B cell (primary cell): ENCODE results near the gene YPEL4. TPM values are rescaled to one million over a fixed set of nuclear protein-coding genes. Genes with fewer than 3 reads are reported as not detected.
A peak's percentile ranks its signal among the peaks of the same experiment; 100 is the strongest.

Experiments used
- ATAC-seq: fragments of 200-7000 bp; cut with Tn5 transposase; one replicate; pipeline ENCODE4 v1.10.0; 2021; ENCODE audit warnings: low read depth, mild to moderate bottlenecking, moderate number of reproducible peaks, moderate library complexity
- CTCF ChIA-PET: fragments of 350-600 bp; sonication (Branson Sonifier 250); formaldehyde crosslinking; loops from one replicate; lab custom pipeline; 2021; ENCODE audit warnings: antibody characterized with exemption, inconsistent platforms; lab: Charles Lee
- POLR2A ChIA-PET: fragments of 350-600 bp; sonication (Branson Sonifier 250); formaldehyde crosslinking; loops from one replicate; lab custom pipeline; 2021; ENCODE audit warnings: antibody characterized with exemption; lab: Charles Lee
- DNase-seq: peaks from one replicate; pipeline ENCODE4 v3.0.0; 2013
- H2AFZ ChIP-seq: 2 replicates; pipeline ENCODE4 v1.6.1; 2012; ENCODE audit warnings: mild to moderate bottlenecking, low read depth, low read length; ENCODE audit not compliant: insufficient read depth, poor library complexity, severe bottlenecking
- H3K27ac ChIP-seq, 2 donors: 1 replicate in 1 of 2; 2 replicates in 1 of 2; pipeline ENCODE4 v1.5.1; 2012 to 2013; ENCODE audit warnings: low read length in 2 of 2, mild to moderate bottlenecking in 2 of 2, moderate library complexity in 1 of 2
- H3K27me3 ChIP-seq, 4 experiments: fragments of 200-600 bp in 1 of 4; sonication (generic) in 1 of 4; replicated peaks in 1 of 4; 1 replicate in 2 of 4; 2 replicates in 2 of 4; pipeline versions ENCODE4 v1.6.1 to v1.7.0; 2013 to 2016; ENCODE audit warnings: low read length in 3 of 4, mild to moderate bottlenecking in 2 of 4, mixed read lengths in 1 of 4, moderate library complexity in 1 of 4; ENCODE audit not compliant: insufficient read depth in 4 of 4, control insufficient read depth in 3 of 4; ENCODE audit errors: control extremely low read depth in 1 of 4
- H3K36me3 ChIP-seq, 2 experiments: replicated peaks in 1 of 2; 1 replicate in 1 of 2; 2 replicates in 1 of 2; pipeline versions ENCODE4 v1.6.1 to v1.7.1; 2013; ENCODE audit warnings: low read length in 1 of 2; ENCODE audit not compliant: insufficient read depth in 2 of 2, control insufficient read depth in 1 of 2; ENCODE audit errors: control extremely low read depth in 1 of 2, extremely low read depth in 1 of 2
- H3K4me1 ChIP-seq, 2 donors: fragments of 200-600 bp in 1 of 2; sonication (generic) in 1 of 2; 1 replicate in 1 of 2; 2 replicates in 1 of 2; pipeline versions ENCODE4 v1.5.1 to v1.6.1; 2013 to 2017; ENCODE audit warnings: low read length in 2 of 2; ENCODE audit not compliant: control insufficient read depth in 2 of 2, insufficient read depth in 2 of 2
- H3K4me2 ChIP-seq: replicated peaks from 2 replicates; pipeline ENCODE3; 2012; ENCODE audit warnings: mild to moderate bottlenecking, low read depth, low read length; ENCODE audit not compliant: poor library complexity, severe bottlenecking
- H3K4me3 ChIP-seq, 5 experiments: fragments of 200-600 bp in 1 of 5; sonication (generic) in 1 of 5; 1 replicate in 3 of 5; 2 replicates in 2 of 5; pipeline versions ENCODE4 v1.5.1 to v1.7.0; 2011 to 2016; ENCODE audit warnings: low read length in 4 of 5, mild to moderate bottlenecking in 4 of 5, low read depth in 2 of 5, control low read depth in 1 of 5, moderate library complexity in 1 of 5; ENCODE audit not compliant: insufficient read depth in 1 of 5; ENCODE audit errors: control extremely low read depth in 1 of 5, extremely low read depth in 1 of 5
- H3K79me2 ChIP-seq: fragments of 200-600 bp; sonication (generic); one replicate; pipeline ENCODE4 v1.6.0; 2016; ENCODE audit warnings: low read length; ENCODE audit not compliant: control insufficient read depth, insufficient read depth
- H3K9ac ChIP-seq: fragments of 200-600 bp; sonication (generic); 2 replicates; pipeline ENCODE4 v1.6.1; 2017; ENCODE audit warnings: mild to moderate bottlenecking, low read length, moderate library complexity
- H3K9me3 ChIP-seq, 3 donors: one replicate each; pipeline versions ENCODE4 v1.6.1 to v1.7.1; 2013; ENCODE audit warnings: low read length in 2 of 3; ENCODE audit not compliant: control insufficient read depth in 2 of 3, insufficient read depth in 1 of 3; ENCODE audit errors: control extremely low read depth in 1 of 3
- H4K20me1 ChIP-seq: 2 replicates; pipeline ENCODE4 v1.6.0; 2012; ENCODE audit warnings: mild to moderate bottlenecking, low read length; ENCODE audit not compliant: insufficient read depth, control insufficient read depth, poor library complexity, severe bottlenecking
- H3K27ac Mint-ChIP-seq: one replicate; pipeline ENCODE4 v1.8.0; 2021; ENCODE audit warnings: mixed read lengths
- H3K27me3 Mint-ChIP-seq: one replicate; pipeline ENCODE4 v1.8.0; 2021; ENCODE audit warnings: mixed read lengths
- H3K4me1 Mint-ChIP-seq: one replicate; pipeline ENCODE4 v1.8.0; 2021; ENCODE audit warnings: mixed read lengths
- H3K4me3 Mint-ChIP-seq: one replicate; pipeline ENCODE4 v1.8.0; 2021; ENCODE audit warnings: mixed read lengths
- H3K9me3 Mint-ChIP-seq: one replicate; pipeline ENCODE4 v1.8.0; 2022; ENCODE audit warnings: mixed read lengths; ENCODE audit not compliant: insufficient read depth
- EZH2 ChIP-seq: IDR thresholded peaks from 2 replicates; pipeline ENCODE4 v1.6.1; 2012; ENCODE audit warnings: borderline replicate concordance, low read depth, mild to moderate bottlenecking, moderate library complexity, low read length; ENCODE audit not compliant: insufficient read depth, poor library complexity, severe bottlenecking
- WGBS: methylation state at CpG from one replicate; pipeline ENCODE4 v1.1.5; 2013; ENCODE audit warnings: missing lambda C conversion rate; ENCODE audit not compliant: insufficient coverage; 5-methylcytosine and 5-hydroxymethylcytosine counted together
- intact Hi-C: fragments of 100-400 bp; cut with micrococcal nuclease; formaldehyde crosslinking; loops from one replicate; pipeline ENCODE4 v1.10.0; 2022
- polyA plus RNA-seq: library from polyadenylated mRNA; depleted of rRNA; stranded (reverse); fragments of >200 nt; gene quantifications from 2 replicates; pipeline ENCODE4 v1.2.3, GENCODE V29; 2012
- total RNA-seq, 2 donors: library from RNA; stranded (reverse); fragments of 120-200 nt in 1 of 2; gene quantifications; 1 replicate in 1 of 2; 2 replicates in 1 of 2; pipeline versions ENCODE4 v1.2.3 to v1.2.4, GENCODE V29; 2013 to 2022
- TF ChIP-seq, protein P1 (sequence below): fragments of 200-600 bp; IDR thresholded peaks from one replicate; pipeline ENCODE4 v1.8.0; 2022; ENCODE audit warnings: antibody characterized with exemption, mild to moderate bottlenecking

Gene YPEL4
- total and polyA plus RNA-seq, 2 donors (not counting 1 experiment from before 2014, with no cell fraction given): 0.03 to 1.1 TPM

DNA sequence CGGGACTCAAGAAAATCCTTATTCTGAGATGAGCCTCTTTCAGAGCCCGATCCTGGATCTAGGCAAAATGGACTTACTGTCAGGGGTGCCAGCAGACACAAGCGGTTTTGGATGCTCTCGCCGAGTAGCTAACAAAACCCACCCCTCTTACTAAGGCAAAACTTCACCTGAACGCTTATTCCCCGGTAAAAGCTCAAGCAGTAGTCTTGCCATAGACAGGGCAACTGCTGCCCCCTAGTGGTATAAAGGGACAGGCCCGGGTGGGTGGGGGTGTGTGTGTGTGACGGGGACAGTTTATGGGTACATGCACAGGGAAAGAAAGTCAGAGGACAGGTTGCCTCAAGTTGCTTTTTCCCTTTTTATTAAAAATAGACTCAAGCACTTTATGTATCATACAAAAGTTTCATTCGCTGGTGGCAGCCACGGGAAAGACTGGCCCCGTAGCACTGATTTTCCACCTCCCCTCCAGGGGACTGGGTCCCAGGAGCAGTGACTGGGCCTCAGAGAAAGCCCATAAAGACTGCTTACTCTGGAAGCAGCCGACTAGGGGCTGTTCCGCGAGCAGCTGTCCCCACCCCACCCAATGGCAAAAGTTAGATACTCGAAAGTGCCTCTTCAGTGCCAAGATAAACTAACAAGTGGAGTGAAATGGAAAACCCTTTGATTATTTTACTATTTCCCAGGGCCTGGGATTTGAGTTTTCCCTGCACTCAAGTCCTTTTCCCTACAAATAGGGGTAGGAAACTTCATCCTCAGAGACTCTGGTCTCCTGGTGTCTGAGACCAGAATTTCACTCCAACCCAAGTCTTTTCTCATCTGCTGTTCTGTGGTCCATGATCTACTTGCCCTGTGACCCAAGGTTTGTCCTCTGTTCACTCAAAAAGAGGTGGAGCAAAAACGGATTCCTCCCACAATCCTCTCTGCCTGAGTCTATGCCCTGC, 4.7 kb downstream of the YPEL4 start:
- Histone ChIP-seq H3K4me2 (no peak overlapping the region), H4K20me1 (no peaks in the 10 kb centered on the region), H3K27me3 (peaks cover 0 to 58% (median 47%) of the 10 kb centered on the region in 4 experiments), H3K79me2 (no peaks in the 10 kb centered on the region), H3K4me1 (peaks cover 43 to 46% of the 10 kb centered on the region in 2 donors), H3K9ac (no peak overlapping the region), H2AFZ (no peak overlapping the region), H3K27ac (no peak overlapping the region), H3K4me3 (no peak overlapping the region), H3K36me3 (no peaks in the 10 kb centered on the region), H3K9me3 (peaks cover 0 to 11% (median 0%) of the 10 kb centered on the region in 3 donors)
- DNase-seq: peak; percentile 85
- 35% methylated on average over 6 of the region's 17 CpGs for WGBS
- ChIA-PET POLR2A (interaction anchor here (0.6 kb wide), 1 partner anchor 52 kb away, joined by 4 read pairs; no protein-coding TSS in a partner anchor), CTCF (interaction anchor here (0.9 to 8.3 kb wide), 21 partner anchors 9 to 297 kb away, joined by 3 to 106 read pairs (median 7); partner anchors contain the start of genes SLC43A1, TIMM10 and UBE2L6)
- Mint-ChIP-seq H3K27ac (no peak overlapping the region), H3K27me3 (peaks cover 70% of the 10 kb centered on the region), H3K9me3 (no peaks in the 10 kb centered on the region), H3K4me3 (no peak overlapping the region), H3K4me1 (peaks cover 40% of the 10 kb centered on the region)
- intact Hi-C loops: loop anchor here (1.0 to 5.0 kb wide), 3 partner anchors 77 to 152 kb away; partner anchors contain the start of gene TIMM10
- ATAC-seq: peak; percentile 71
- TF ChIP-seq EZH2: no peak
- TF ChIP-seq, protein P1, sequence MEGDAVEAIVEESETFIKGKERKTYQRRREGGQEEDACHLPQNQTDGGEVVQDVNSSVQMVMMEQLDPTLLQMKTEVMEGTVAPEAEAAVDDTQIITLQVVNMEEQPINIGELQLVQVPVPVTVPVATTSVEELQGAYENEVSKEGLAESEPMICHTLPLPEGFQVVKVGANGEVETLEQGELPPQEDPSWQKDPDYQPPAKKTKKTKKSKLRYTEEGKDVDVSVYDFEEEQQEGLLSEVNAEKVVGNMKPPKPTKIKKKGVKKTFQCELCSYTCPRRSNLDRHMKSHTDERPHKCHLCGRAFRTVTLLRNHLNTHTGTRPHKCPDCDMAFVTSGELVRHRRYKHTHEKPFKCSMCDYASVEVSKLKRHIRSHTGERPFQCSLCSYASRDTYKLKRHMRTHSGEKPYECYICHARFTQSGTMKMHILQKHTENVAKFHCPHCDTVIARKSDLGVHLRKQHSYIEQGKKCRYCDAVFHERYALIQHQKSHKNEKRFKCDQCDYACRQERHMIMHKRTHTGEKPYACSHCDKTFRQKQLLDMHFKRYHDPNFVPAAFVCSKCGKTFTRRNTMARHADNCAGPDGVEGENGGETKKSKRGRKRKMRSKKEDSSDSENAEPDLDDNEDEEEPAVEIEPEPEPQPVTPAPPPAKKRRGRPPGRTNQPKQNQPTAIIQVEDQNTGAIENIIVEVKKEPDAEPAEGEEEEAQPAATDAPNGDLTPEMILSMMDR: peak; percentile 81
